Liver (tissue), 3 donors: ENCODE measurements around the gene DDB1.
"Not testable (repeated sequence)": the region's sequence is repeated elsewhere in the genome, so short reads cannot be mapped to it uniquely, and the experiment has no call there.

Experiments
- EGR1 ChIP-seq, 2 donors: IDR thresholded peaks; 2 replicates each; pipeline ENCODE4 v1.6.1; 2016 to 2018; ENCODE audit warnings: antibody characterized with exemption in 2 of 2, low read depth in 2 of 2
- ZBTB33 ChIP-seq: IDR thresholded peaks from 2 replicates; pipeline ENCODE4 v1.6.1; 2016; ENCODE audit warnings: antibody characterized with exemption
- TF ChIP-seq, protein P1 (sequence below): fragments of 150-350 bp; IDR thresholded peaks from 2 replicates; pipeline ENCODE4 v1.5.1; 2017; ENCODE audit warnings: improper control_type of control experiment, low read depth, low read length; ENCODE audit not compliant: missing input control
- donor health status: healthy.
- donor health status: healthy.

DNA sequence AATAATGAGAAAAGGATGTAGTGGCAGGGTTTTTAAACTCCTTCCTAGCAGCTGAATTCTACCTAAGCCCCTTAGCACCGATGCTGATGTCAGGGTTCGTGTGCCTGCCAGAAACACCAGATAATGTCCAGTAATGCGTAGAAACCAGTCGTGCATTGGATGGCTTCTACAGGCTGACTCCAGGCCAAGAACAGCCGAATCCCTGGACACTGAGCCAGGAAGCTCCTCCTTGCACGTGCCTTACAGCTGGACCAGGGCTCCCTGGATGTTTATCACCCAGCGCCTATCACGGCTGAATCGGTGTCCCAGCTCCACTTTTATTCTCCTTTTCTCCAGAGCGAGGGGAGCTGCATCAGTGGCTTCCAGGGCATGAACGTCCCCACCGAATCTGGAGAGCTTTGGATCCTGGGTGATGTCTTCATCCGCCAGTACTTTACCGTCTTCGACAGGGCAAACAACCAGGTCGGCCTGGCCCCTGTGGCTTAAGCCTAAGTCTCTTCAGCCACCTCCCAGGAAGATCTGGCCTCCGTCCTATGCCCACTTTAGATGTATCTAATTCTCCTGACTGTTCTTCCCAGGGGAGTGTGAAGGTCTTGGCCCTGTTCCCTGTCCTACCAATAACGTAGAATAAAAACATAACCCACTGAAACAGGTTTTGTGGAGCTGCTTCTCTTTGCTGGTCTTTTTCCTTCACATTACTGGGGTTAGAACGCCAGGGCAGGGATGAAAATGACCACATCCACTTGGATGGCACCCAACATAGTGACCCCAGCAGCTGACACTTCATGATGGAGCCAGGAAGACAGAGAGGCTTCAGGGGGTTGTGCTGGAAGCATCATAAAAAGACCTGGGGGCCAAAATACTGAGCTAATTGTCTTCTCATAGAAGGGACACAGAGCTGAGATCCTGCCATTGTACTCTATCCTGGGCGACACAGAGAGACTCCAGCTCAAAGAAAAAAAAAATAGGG, 81.8 kb downstream of the DDB1 start:
- not testable (repeated sequence) for TF ChIP-seq ZBTB33; EGR1 (IDR thresholded peaks at IDR 0.05; ENCODE audit: low read depth in 2 of 2)
- TF ChIP-seq, protein P1, sequence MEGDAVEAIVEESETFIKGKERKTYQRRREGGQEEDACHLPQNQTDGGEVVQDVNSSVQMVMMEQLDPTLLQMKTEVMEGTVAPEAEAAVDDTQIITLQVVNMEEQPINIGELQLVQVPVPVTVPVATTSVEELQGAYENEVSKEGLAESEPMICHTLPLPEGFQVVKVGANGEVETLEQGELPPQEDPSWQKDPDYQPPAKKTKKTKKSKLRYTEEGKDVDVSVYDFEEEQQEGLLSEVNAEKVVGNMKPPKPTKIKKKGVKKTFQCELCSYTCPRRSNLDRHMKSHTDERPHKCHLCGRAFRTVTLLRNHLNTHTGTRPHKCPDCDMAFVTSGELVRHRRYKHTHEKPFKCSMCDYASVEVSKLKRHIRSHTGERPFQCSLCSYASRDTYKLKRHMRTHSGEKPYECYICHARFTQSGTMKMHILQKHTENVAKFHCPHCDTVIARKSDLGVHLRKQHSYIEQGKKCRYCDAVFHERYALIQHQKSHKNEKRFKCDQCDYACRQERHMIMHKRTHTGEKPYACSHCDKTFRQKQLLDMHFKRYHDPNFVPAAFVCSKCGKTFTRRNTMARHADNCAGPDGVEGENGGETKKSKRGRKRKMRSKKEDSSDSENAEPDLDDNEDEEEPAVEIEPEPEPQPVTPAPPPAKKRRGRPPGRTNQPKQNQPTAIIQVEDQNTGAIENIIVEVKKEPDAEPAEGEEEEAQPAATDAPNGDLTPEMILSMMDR, result not testable (repeated sequence)
